ENCODE measurements around the gene IL20RB. TPM values are rescaled to one million over a fixed set of nuclear protein-coding genes. Genes with fewer than 3 reads are reported as not detected.

The IL20RB gene
- total RNA-seq, 1 donor, result 1.8 TPM

GRCh38 chr3:137046747-137047146 is 89.0 kb downstream of the IL20RB start:
- TF ChIP-seq, protein P1, sequence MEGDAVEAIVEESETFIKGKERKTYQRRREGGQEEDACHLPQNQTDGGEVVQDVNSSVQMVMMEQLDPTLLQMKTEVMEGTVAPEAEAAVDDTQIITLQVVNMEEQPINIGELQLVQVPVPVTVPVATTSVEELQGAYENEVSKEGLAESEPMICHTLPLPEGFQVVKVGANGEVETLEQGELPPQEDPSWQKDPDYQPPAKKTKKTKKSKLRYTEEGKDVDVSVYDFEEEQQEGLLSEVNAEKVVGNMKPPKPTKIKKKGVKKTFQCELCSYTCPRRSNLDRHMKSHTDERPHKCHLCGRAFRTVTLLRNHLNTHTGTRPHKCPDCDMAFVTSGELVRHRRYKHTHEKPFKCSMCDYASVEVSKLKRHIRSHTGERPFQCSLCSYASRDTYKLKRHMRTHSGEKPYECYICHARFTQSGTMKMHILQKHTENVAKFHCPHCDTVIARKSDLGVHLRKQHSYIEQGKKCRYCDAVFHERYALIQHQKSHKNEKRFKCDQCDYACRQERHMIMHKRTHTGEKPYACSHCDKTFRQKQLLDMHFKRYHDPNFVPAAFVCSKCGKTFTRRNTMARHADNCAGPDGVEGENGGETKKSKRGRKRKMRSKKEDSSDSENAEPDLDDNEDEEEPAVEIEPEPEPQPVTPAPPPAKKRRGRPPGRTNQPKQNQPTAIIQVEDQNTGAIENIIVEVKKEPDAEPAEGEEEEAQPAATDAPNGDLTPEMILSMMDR (IDR thresholded peaks at IDR 0.05; ENCODE audit: extremely low read depth, low read depth, low read length), result no peak
- no peaks in the 10 kb centered on the region for H3K79me2 ChIP-seq (ENCODE audit: insufficient read depth, low read length)
- H4K20me1 ChIP-seq (ENCODE audit: insufficient read depth, low read length), result no peaks in the 10 kb centered on the region
- no peaks in the 10 kb centered on the region for H3K9me3 ChIP-seq (ENCODE audit: low read depth, low read length)
- DNase-seq (ENCODE audit: insufficient read length, low spot score, missing footprints), result no peak
- H3K27me3 ChIP-seq (ENCODE audit: insufficient read depth, low read length), result no peaks in the 10 kb centered on the region
- H3K4me3 ChIP-seq (ENCODE audit: insufficient read depth, low read length), result no peak overlapping the region
- H3K4me2 ChIP-seq (ENCODE audit: insufficient read depth, low read length), result no peak overlapping the region
- H2AFZ ChIP-seq (ENCODE audit: low read length), result no peak overlapping the region
- H3K4me1 ChIP-seq (ENCODE audit: insufficient read depth, low read length), result no peaks in the 10 kb centered on the region
- no peaks in the 10 kb centered on the region for H3K36me3 ChIP-seq (ENCODE audit: insufficient read depth, low read length)
- no peak overlapping the region for H3K27ac ChIP-seq (ENCODE audit: low read depth, low read length)

- Histone ChIP-seq H3K27me3 (ENCODE audit: insufficient read depth, low read length) (no peaks in the 10 kb centered on the region), H4K20me1 (ENCODE audit: insufficient read depth, low read length) (no peaks in the 10 kb centered on the region), H3K4me1 (ENCODE audit: insufficient read depth, low read length) (no peaks in the 10 kb centered on the region), H3K79me2 (ENCODE audit: insufficient read depth, low read length) (no peaks in the 10 kb centered on the region), H3K4me3 (ENCODE audit: insufficient read depth, low read length) (no peak overlapping the region), H3K27ac (ENCODE audit: low read depth, low read length) (no peak overlapping the region), H2AFZ (ENCODE audit: low read length) (no peak overlapping the region), H3K9me3 (ENCODE audit: low read depth, low read length) (no peaks in the 10 kb centered on the region), H3K4me2 (ENCODE audit: insufficient read depth, low read length) (no peak overlapping the region), H3K36me3 (ENCODE audit: insufficient read depth, low read length) (no peaks in the 10 kb centered on the region)
- TF ChIP-seq, protein P1 (IDR thresholded peaks at IDR 0.05; ENCODE audit: extremely low read depth, low read depth, low read length), result no peak
- DNase-seq (ENCODE audit: insufficient read length, low spot score, missing footprints), result no peak
Measured at GRCh38 chr3:137047240-137047639, 89.5 kb downstream of the IL20RB start.

DNA sequence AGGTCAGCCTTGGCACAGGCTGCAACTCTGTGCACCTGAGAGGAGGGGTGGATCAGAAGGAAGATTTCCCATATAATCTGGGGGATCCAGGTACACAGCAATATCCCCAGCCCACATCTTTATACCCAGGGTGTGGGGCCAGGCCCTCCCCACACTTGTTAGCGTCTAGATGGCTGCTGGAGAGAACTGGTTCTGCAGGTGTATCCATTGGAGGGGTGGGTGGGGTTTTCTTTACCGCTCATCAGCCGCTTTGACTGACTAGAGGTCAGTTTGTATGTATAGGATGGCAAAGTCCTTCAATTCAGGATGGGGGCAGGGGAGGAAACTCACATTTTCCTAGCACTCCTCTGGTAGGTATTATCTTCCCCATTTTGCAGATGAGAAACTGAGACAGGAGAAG is 92.5 kb downstream of the IL20RB start:
- TF ChIP-seq, protein P1 (IDR thresholded peaks at IDR 0.05; ENCODE audit: extremely low read depth, low read depth, low read length), result no peak
- no peaks in the 10 kb centered on the region for H3K79me2 ChIP-seq (ENCODE audit: insufficient read depth, low read length)
- DNase-seq (ENCODE audit: insufficient read length, low spot score, missing footprints), result no peak
- H4K20me1 ChIP-seq (ENCODE audit: insufficient read depth, low read length), result no peaks in the 10 kb centered on the region
- H3K9me3 ChIP-seq (ENCODE audit: low read depth, low read length), result no peaks in the 10 kb centered on the region
- no peak overlapping the region for H2AFZ ChIP-seq (ENCODE audit: low read length)
- no peak overlapping the region for H3K27ac ChIP-seq (ENCODE audit: low read depth, low read length)
- H3K4me3 ChIP-seq (ENCODE audit: insufficient read depth, low read length), result no peak overlapping the region
- no peak overlapping the region for H3K4me2 ChIP-seq (ENCODE audit: insufficient read depth, low read length)
- H3K36me3 ChIP-seq (ENCODE audit: insufficient read depth, low read length), result no peaks in the 10 kb centered on the region
- no peaks in the 10 kb centered on the region for H3K4me1 ChIP-seq (ENCODE audit: insufficient read depth, low read length)
- no peaks in the 10 kb centered on the region for H3K27me3 ChIP-seq (ENCODE audit: insufficient read depth, low read length)

GRCh38 chr3:137052298-137052697 is 94.5 kb downstream of the IL20RB start:
- Histone ChIP-seq H4K20me1 (ENCODE audit: insufficient read depth, low read length) (no peaks in the 10 kb centered on the region), H3K27ac (ENCODE audit: low read depth, low read length) (no peak overlapping the region), H3K4me2 (ENCODE audit: insufficient read depth, low read length) (no peak overlapping the region), H3K9me3 (ENCODE audit: low read depth, low read length) (no peaks in the 10 kb centered on the region), H3K4me1 (ENCODE audit: insufficient read depth, low read length) (no peaks in the 10 kb centered on the region), H2AFZ (ENCODE audit: low read length) (no peak overlapping the region), H3K36me3 (ENCODE audit: insufficient read depth, low read length) (no peaks in the 10 kb centered on the region), H3K79me2 (ENCODE audit: insufficient read depth, low read length) (no peaks in the 10 kb centered on the region), H3K27me3 (ENCODE audit: insufficient read depth, low read length) (no peaks in the 10 kb centered on the region), H3K4me3 (ENCODE audit: insufficient read depth, low read length) (no peak overlapping the region)
- DNase-seq (ENCODE audit: insufficient read length, low spot score, missing footprints), result no peak
- TF ChIP-seq, protein P1 (IDR thresholded peaks at IDR 0.05; ENCODE audit: extremely low read depth, low read depth, low read length), result no peak

Other genes with a start within 250 kb of the IL20RB start
- 56.9 and 58.6 TPM in 2 replicates for gene STAG1, start 205.6 kb upstream of the IL20RB start, total RNA-seq
- 8.0 and 9.7 TPM in 2 replicates for gene SLC35G2, start 138.9 kb upstream of the IL20RB start, total RNA-seq
- 41.6 and 42.4 TPM in 2 replicates for gene NCK1, start 95.8 kb upstream of the IL20RB start, total RNA-seq